GM19455 (cell line): Measurements from ENCODE around the gene UBTD1.

ENCODE experiments used
- ATAC-seq: cut with Tn5 transposase; IDR thresholded peaks from one replicate; pipeline ENCODE4 v1.9.1; 2021; ENCODE audit not compliant: unreplicated experiment

Gene UBTD1

DNA sequence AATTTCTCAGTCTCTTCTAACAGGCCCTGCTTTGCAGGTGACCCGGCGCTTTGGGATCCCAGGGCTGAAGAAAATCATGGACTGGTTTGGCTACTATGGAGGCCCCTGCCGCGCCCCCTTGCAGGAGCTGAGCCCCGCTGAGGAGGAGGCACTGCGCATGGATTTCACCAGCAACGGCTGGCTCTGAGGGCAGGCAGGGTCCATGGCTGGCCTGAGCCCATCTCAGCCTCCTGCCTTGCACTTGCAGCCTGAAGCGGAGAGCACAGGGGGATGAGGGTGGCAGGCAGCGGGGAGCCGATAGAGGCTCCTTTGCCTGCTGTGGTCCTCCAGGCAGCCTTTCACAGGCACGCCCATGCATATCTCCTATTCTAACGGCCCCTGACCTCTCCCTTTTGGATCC lies 112.7 kb downstream of the UBTD1 start:
- no peak for ATAC-seq

DNA sequence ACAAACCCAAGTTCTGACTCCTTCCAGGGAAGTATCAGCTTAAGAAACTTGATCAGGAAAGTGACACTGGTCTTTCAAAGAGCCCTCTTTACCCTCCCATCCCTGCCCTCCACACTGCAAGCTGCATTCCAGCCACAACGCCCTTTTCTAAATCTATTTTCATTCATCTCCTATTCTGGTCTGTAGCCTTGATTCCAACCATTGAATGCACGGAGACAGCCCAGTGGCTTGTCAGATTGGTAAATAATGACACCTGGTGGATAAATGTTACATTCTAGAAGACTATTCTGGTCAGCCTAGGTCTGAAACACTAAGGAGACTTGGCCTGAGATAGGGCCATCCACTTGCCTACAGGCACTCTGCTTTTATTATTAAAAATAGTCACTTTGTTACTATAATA lies 113.7 kb downstream of the UBTD1 start:
- ATAC-seq, result no peak

DNA sequence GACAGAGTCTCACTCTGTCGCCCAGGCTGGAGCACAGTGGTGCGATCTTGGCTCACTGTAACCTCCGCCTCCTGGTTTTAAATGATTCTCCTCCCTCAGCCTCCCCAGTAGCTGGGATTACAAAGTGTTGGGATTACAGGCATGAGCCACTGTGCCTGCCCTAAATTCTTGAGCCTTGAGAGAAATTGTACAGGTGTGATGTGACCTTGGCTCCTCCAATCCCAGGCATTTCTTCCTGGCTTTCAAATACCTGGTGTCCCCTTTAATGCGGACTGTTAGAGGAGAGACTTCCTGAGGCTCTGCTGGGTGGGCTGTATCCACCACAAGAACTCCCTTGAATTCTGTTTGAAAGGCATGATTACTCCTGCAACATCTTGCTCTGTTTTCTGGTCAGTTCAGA lies 119.6 kb downstream of the UBTD1 start:
- ATAC-seq, result no peak

DNA sequence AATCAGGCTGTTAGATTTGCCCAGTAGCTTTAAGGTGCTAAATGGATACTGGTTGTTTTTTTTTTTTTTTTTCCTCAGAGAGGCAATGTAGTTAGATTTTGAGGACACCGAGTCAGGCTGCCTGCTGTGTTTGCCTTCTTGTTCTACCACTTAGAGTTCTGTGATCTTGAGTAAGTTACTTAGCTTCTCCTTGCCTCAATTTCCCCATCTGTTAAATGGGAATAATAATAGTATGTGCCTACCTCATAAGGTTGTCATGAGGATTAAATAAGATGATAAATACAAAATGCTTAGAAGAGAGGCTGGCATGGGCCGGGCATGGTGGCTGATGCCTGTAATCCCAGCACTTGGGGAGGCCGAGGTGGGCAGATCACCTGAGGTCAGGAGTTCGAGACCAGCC lies 120.0 kb downstream of the UBTD1 start:
- no peak for ATAC-seq
